Activated T-cell treated with anti-CD3 and anti-CD28 coated beads, Interleukin-2, amount 50 U/mL, for 72 hours (primary cell): Measurements from ENCODE around the gene ARHGAP29. TPM values are rescaled to one million over a fixed set of nuclear protein-coding genes. Genes with fewer than 3 reads are reported as not detected.

Source experiments
- ATAC-seq, 2 donors: fragments of 150-1000 bp; cut with Tn5 transposase; replicated peaks in 1 of 2; 2 replicates each; pipeline ENCODE4 v1.10.0; 2021; ENCODE audit warnings: moderate library complexity in 2 of 2, mild to moderate bottlenecking in 1 of 2
- DNase-seq, 2 donors: peaks; one replicate each; pipeline ENCODE4 v3.0.0; 2021 to 2022; ENCODE audit warnings: mixed read lengths in 1 of 2
- H3K27ac Mint-ChIP-seq: one replicate; pipeline ENCODE4 v1.8.0; 2022; ENCODE audit warnings: mild to moderate bottlenecking, moderate library complexity, mixed read lengths
- H3K27me3 Mint-ChIP-seq: one replicate; pipeline ENCODE4 v1.8.0; 2022; ENCODE audit warnings: low read depth, mixed read lengths
- H3K36me3 Mint-ChIP-seq, 2 donors: one replicate each; pipeline ENCODE4 v1.8.0; 2022; ENCODE audit warnings: mixed read lengths in 2 of 2, mild to moderate bottlenecking in 1 of 2; ENCODE audit not compliant: insufficient read depth in 2 of 2
- H3K4me1 Mint-ChIP-seq: one replicate; pipeline ENCODE4 v1.8.0; 2022; ENCODE audit warnings: low read depth, mixed read lengths
- H3K4me3 Mint-ChIP-seq, 2 donors: one replicate each; pipeline ENCODE4 v1.8.0; 2022; ENCODE audit warnings: mild to moderate bottlenecking in 2 of 2, mixed read lengths in 2 of 2, moderate library complexity in 2 of 2
- H3K9me3 Mint-ChIP-seq, 2 donors: one replicate each; pipeline ENCODE4 v1.8.0; 2022; ENCODE audit warnings: mixed read lengths in 2 of 2
- total RNA-seq, 2 donors: library from RNA; stranded (reverse); gene quantifications; one replicate each; pipeline ENCODE4 v1.2.3, GENCODE V29; 2022

The ARHGAP29 gene
- total RNA-seq, 2 donors from 2014 or later, result 1.3 to 1.8 TPM

DNA sequence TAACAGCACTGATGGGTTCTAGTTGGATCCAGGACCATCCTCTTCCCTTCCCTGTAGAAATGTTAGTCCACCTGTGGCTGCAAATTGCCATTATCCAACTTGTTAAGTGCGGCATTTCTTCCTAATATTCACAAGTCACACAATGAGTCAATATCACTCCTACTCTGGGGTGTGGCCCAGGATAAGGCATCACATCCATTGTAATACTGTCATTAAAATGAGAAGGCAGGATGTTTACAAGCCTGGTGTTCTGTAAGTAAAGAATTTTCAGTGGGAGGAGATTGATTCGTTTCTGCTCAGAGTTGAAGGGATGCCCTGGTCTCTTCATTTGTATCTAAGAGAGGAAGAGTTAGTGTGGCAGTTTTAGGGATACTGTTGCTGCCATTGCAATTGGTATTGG is 18.1 kb upstream of the ARHGAP29 start:
- DNase-seq (no peak), ATAC-seq (no peak)
- Mint-ChIP-seq H3K9me3 (peaks cover under 1 to 2% of the 10 kb centered on the region in 2 donors), H3K36me3 (no peaks in the 10 kb centered on the region), H3K4me1 (no peaks in the 10 kb centered on the region), H3K27me3 (peaks cover 22% of the 10 kb centered on the region), H3K4me3 (no peak overlapping the region), H3K27ac (no peak overlapping the region)

DNA sequence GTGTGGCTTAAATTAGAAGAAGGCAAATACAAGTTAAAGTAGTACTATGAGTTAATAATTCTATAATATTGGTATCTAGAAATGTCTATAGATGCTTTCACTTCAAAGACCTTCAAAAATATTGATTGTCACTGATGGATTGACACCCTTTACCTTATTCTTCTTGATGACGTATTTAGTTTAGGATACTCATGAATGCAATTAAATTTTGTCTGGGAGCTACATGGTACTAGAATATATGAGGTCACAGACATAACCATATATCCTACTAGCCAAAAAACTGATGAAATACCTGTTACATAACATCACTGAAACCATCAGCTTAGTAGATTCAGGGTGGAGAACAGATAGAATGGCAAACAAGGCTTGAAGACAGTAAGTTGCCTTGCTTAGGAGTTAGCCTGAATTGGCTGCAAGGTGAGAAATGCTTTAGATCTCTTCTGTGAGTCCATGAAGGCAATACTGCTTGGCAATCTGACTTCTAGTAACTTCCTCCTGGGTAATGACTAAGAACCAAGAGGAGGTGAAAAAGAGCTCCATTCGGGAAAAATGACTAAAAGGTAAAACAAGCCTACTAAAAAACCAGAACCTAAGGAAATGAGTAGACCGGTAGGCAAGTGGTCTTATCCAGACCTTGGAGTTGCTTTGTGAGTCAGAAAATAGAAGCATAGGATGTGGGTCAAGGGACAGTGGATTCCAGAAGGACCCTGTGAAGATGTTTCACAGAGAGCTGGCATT is 16.9 kb upstream of the ARHGAP29 start:
- Mint-ChIP-seq H3K36me3 (no peaks in the 10 kb centered on the region), H3K27ac (no peak overlapping the region), H3K4me1 (no peaks in the 10 kb centered on the region), H3K9me3 (no peaks in the 10 kb centered on the region), H3K4me3 (no peak overlapping the region), H3K27me3 (peaks cover 18% of the 10 kb centered on the region)
- no peak for DNase-seq
- no peak for ATAC-seq

DNA sequence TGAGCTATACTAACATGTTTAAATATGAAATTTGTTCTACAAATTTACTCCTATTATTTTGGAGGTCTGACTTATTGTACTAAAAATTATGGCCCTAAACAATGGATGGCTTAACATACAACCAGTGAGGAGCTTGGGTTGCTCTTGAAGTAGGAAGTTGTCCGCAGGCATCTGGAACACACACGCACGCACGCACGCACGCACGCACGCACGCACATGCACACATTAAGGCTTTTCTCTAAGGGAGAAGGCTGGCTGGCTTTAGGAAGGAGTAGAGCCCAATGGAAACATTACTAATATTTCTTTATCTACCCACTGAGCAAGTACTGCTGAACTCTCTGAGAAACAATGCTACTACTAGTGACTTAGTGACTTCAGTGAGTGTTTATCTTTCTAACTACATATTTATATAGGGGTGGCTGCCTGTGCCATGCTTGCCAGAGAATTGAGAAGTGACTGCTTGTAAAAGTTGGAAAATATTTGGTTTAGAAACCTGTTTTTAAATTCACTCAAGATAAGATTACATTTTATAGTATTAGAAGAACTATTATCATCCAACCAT is 16.2 kb upstream of the ARHGAP29 start:
- Mint-ChIP-seq H3K4me3 (no peak overlapping the region), H3K9me3 (no peaks in the 10 kb centered on the region), H3K36me3 (no peaks in the 10 kb centered on the region), H3K4me1 (no peaks in the 10 kb centered on the region), H3K27me3 (peaks cover 22% of the 10 kb centered on the region), H3K27ac (no peak overlapping the region)
- ATAC-seq (no peak), DNase-seq (no peak)

DNA sequence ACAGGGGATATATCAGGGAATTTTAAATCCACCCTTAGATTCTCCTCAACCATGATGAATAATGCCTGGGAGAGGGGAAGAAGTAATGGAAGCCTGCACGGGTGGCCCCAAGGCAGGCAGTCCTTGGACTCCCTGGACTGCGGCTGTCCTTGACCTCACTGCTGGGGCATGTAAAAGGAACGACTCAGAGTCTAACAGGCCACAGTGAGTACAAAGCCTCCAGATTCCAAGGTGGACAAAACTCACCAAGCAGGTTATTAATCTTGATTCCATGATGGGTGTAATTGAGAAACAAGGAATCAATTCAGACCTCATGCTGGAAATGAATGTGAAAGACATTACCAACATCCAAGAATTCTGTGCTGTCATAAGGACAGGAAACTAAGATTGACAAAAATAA is 13.0 kb upstream of the ARHGAP29 start:
- Mint-ChIP-seq H3K27me3 (peaks cover 40% of the 10 kb centered on the region), H3K4me3 (no peak overlapping the region), H3K36me3 (peaks cover 5% of the 10 kb centered on the region in 2 donors), H3K27ac (no peak overlapping the region), H3K4me1 (peaks cover 12% of the 10 kb centered on the region), H3K9me3 (no peaks in the 10 kb centered on the region)
- ATAC-seq (no peak), DNase-seq (no peak)

DNA sequence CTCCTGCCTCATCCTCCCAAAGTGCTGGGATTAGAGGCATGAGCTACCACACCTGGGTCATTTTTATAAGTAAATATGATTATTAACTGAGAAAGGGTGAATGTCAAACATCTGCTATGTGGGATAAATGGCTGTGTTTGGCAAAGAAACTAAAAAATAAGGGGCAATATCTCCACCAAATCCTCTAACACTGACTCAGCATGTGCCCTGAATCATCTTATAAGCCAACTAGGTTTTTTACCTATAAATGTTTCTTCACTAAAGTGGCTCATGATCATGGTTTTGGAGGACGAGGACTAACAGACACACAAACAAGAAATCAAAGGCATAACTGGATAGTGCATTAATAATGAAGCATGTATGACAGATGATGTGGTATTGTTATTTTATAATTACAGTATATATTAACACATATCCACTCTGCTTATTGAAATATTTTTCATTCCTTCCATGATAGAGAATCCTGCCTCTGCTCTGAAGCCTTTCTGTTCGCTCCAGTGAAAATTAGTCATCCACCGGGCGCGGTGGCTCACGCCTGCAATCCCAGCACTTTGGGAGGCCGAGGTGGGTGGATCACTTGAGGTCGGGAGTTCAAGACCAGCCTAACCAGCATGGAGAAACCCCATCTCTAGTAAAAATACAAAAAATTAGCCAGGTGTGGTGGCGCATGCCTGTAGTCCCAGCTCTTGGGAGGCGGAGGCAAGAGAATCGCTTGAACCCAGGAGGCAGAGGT is 11.7 kb upstream of the ARHGAP29 start:
- Mint-ChIP-seq H3K36me3 (peaks cover 5% of the 10 kb centered on the region in 2 donors), H3K4me3 (no peak overlapping the region), H3K27ac (no peak overlapping the region), H3K4me1 (peaks cover 12% of the 10 kb centered on the region), H3K9me3 (no peaks in the 10 kb centered on the region), H3K27me3 (peaks cover 51% of the 10 kb centered on the region)
- DNase-seq (no peak), ATAC-seq (no peak)

DNA sequence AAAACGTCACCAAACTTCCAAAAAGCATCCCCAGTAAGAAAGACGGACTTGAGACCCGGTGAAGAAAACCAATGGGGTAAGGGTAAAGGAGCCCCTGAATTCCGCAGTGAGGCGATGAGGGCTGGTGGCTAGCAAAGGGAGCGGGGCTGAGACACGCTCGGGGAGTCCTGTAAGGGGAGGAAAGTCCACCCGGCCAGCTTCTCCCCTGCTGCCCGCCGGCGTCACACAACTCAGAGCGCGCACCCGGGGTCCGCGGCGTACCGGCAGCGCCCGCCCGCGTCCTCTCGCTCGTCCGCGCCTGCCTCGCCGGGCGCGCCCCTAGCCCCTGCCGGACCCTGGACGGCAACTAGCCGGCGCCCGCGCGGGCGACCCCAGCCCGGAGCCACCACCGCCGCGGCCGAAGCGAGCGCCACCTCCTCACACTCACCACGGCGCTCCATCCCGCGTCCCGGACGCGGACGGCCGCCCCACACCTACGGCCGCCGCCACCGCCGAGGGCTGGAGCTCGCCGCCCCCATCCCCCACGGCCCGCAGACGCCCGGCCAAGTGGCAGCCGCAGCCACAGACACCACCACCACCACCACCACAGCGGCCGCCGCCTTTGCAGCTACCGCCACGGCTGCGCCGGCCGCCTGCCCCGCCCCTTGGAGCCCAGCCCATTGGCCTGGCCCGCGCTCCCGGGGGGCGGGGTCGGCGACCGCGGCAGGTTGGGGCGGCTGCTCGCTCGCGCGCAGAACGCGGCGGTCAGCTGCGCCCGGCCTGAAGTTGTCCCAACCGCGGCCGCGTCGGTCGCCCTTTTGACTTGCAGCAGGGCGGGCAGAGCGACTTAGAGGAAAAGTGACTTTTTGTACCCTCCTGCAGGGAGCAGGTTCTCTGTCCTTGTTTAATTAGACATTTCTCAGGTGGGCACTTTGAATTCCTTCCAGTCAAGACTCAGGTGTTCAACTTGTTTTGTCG is 10.0 kb upstream of the ARHGAP29 start:
- Mint-ChIP-seq H3K27me3 (peaks cover 66% of the 10 kb centered on the region), H3K36me3 (peaks cover 11 to 13% of the 10 kb centered on the region in 2 donors), H3K4me1 (peaks cover 12% of the 10 kb centered on the region), H3K9me3 (peaks cover 6% of the 10 kb centered on the region in 2 donors), H3K4me3 (peak overlapping the region; percentile 85 to 89), H3K27ac (peak overlapping the region; percentile 26)
- ATAC-seq (peak; percentile 84), DNase-seq (peak; percentile 61 to 66)

DNA sequence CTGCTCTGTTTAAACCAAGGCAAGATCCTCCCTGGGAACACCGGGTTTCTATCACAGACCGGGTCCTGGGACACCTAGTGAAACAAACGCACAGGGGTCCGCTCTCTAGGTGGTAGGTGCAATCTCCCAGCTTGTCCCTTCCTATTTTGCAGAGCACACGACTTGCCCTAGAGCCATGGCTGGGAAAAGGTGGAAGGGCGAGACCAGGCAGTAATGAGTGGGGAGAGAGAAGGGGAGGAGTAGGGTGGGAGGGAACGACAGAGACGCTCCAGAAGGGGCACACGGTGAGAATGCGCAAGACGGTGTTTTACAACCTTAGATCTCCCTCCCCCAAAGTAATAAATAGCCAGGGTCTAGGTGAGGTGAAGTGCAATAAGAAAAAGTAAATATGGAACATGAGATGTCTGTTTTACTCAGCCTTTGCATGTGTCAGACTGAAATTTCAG is 9.3 kb upstream of the ARHGAP29 start:
- peak overlapping the region; percentile 85 to 89 for H3K4me3 Mint-ChIP-seq
- H3K27ac Mint-ChIP-seq, result peak overlapping the region; percentile 26
- peaks cover 14 to 16% of the 10 kb centered on the region in 2 donors for H3K36me3 Mint-ChIP-seq
- DNase-seq, result no peak
- peak in 1 of 2 donors; percentile 59 for ATAC-seq
- peaks cover 12% of the 10 kb centered on the region for H3K4me1 Mint-ChIP-seq
- peaks cover 6 to 7% of the 10 kb centered on the region in 2 donors for H3K9me3 Mint-ChIP-seq
- peaks cover 71% of the 10 kb centered on the region for H3K27me3 Mint-ChIP-seq

DNA sequence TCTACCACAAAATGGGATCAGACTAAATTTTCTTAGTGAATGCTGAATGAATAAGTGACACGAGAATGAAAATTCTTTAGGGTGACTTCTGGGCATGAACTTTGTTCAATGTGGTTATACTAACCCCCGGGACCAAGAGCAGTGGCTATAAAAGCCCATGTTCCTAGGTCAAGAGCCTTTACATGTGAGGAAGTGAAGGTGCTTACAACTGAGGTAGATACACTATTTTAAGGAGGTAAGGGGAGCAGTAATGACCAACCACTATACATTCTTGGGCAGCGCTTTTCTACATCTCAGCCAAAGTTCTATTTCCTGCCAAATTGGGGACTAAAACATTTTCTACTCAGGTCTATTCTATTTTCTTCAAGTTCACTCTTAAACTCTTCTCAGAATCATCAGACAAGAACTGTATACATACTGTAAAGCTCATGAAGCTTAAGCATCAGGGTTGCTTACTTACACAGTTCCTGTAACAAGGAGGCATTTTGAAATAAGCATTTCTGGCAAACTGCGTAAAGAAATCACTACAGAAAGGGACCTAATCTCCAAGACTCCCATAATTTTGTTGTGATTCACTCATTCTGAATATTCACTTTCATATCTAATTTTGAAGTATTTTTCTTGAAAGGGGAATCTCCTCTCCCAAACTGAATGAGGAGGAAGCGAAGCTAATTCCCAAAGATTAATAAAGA is 8.5 kb upstream of the ARHGAP29 start:
- H3K27me3 Mint-ChIP-seq, result peaks cover 70% of the 10 kb centered on the region
- H3K27ac Mint-ChIP-seq, result no peak overlapping the region
- no peak overlapping the region for H3K4me3 Mint-ChIP-seq
- H3K36me3 Mint-ChIP-seq, result peaks cover 14 to 16% of the 10 kb centered on the region in 2 donors
- ATAC-seq, result no peak
- peaks cover 6 to 8% of the 10 kb centered on the region in 2 donors for H3K9me3 Mint-ChIP-seq
- DNase-seq, result no peak
- H3K4me1 Mint-ChIP-seq, result peaks cover 12% of the 10 kb centered on the region

DNA sequence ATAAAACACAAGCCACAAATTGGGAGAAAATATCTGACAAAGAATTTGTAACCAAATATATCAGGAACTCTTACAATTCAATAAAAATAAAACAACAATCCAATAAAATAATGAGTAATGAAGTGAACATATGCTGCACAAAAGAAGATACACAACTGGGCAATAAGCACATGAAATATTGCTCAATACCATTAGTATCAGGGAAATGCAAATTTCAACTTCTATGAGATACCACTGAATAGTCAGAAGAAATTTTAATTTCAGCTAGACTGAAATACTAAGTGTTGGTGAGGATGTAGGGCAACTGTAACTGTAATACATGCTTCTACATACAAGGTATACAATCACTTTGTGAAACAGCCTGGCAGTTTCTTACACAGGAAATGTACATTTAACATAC is 7.4 kb upstream of the ARHGAP29 start:
- Mint-ChIP-seq H3K9me3 (peaks cover 6 to 8% of the 10 kb centered on the region in 2 donors), H3K27ac (no peak overlapping the region), H3K36me3 (peaks cover 14 to 16% of the 10 kb centered on the region in 2 donors), H3K4me1 (peaks cover 12% of the 10 kb centered on the region), H3K4me3 (no peak overlapping the region), H3K27me3 (peaks cover 80% of the 10 kb centered on the region)
- DNase-seq (no peak), ATAC-seq (no peak)

DNA sequence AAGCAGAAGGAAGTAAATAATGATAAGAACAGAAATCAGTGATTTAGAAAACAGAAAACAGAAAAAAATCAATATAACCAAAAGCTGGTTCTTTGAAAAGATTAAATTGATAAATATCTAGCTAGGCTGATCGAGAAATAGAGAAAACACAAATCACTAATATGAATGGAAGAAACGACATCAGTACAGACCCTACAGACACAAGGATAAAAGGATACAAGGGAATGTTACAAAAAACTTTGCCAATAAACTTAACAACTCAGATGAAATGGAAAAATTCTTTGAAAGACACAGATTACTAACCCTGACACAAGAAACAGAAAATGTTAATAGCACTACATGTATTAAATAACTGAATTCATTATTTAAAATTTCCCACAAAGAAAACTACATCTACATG is 6.3 kb upstream of the ARHGAP29 start:
- Mint-ChIP-seq H3K9me3 (peaks cover 6 to 8% of the 10 kb centered on the region in 2 donors), H3K36me3 (peaks cover 14 to 16% of the 10 kb centered on the region in 2 donors)

DNA sequence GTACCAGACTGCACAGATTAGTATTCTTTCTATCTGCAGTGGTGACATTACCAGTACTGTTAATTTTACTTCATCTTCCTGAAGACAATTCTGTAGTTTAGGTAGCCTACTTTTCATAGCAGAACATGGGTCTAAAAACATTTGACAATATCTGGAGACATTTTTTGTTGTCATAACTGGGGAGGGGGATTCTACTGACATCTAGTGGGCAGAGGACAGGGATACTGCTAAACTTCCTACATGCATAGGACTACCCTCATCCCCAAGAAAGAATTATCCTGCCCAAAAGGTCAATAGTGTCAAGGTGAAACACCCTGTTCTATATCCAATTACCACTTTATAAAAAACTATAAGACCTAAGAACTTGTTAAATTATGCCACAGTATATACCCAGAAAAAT is 3.4 kb upstream of the ARHGAP29 start:
- H3K9me3 Mint-ChIP-seq, result peaks cover 6 to 8% of the 10 kb centered on the region in 2 donors
- H3K27me3 Mint-ChIP-seq, result peaks cover 85% of the 10 kb centered on the region
- H3K4me3 Mint-ChIP-seq, result no peak overlapping the region
- no peak for ATAC-seq
- no peak overlapping the region for H3K27ac Mint-ChIP-seq
- H3K4me1 Mint-ChIP-seq, result peaks cover 10% of the 10 kb centered on the region
- peaks cover 9 to 11% of the 10 kb centered on the region in 2 donors for H3K36me3 Mint-ChIP-seq
- no peak for DNase-seq

More for the DNA sequence above, 6.3 kb upstream of the ARHGAP29 start:
- Mint-ChIP-seq H3K27me3 (peaks cover 89% of the 10 kb centered on the region), H3K27ac (no peak overlapping the region), H3K4me3 (no peak overlapping the region), H3K4me1 (peaks cover 12% of the 10 kb centered on the region)
- ATAC-seq, result no peak
- no peak for DNase-seq

DNA sequence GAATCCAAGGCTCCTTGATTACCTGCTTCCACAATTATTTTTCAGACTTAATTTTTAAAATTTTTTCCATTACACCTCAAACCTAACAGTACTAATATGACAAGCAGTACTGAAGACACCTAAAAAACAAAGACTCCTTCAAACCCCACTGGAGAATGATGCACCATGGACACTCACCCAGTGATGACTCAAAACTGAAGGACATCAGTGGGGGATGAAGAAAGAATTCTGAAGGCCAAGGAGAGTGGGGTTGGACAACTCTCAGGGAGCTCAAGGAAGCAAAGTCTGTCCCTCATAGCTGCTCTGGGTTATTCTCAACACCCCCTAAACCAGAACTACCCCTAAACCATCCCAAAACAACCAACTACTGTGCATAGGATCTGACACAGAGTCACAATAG is 2.4 kb upstream of the ARHGAP29 start:
- Mint-ChIP-seq H3K9me3 (peaks cover 6 to 8% of the 10 kb centered on the region in 2 donors), H3K36me3 (peaks cover 9 to 11% of the 10 kb centered on the region in 2 donors), H3K27me3 (peaks cover 85% of the 10 kb centered on the region), H3K4me1 (peaks cover 13% of the 10 kb centered on the region), H3K27ac (no peak overlapping the region), H3K4me3 (no peak overlapping the region)
- ATAC-seq (no peak), DNase-seq (no peak)
